HEK293 (cell line): Measurements from ENCODE around the gene PPIL6.

ENCODE experiments used
- CTCF ChIA-PET: fragments of 350-600 bp; formaldehyde crosslinking; extraction: SDS; loops from one replicate; lab custom pipeline; 2021; ENCODE audit warnings: antibody characterized with exemption; lab: Yijun Ruan, JAX
- POLR2A ChIA-PET: fragments of 300-600 bp; formaldehyde crosslinking; extraction: SDS; loops from one replicate; lab custom pipeline; 2020; ENCODE audit warnings: antibody characterized with exemption, inconsistent platforms; lab: Yijun Ruan, JAX
- H3K27ac ChIP-seq: fragments of 200-500 bp; sonication (Bioruptor generic); 2 replicates; pipeline ENCODE4 v1.5.1; 2014; ENCODE audit warnings: low read depth, low read length, control low read depth, inconsistent platforms; ENCODE audit errors: extremely low read depth
- H3K36me3 ChIP-seq, 2 experiments: fragments of 200-500 bp in 1 of 2; sonication (Bioruptor generic) in 1 of 2; 1 replicate in 1 of 2; 2 replicates in 1 of 2; pipeline ENCODE4 v1.5.1; 2014 to 2017; ENCODE audit warnings: inconsistent platforms in 2 of 2, low read length in 2 of 2; ENCODE audit not compliant: control insufficient read depth in 2 of 2, insufficient read depth in 1 of 2
- H3K4me1 ChIP-seq: fragments of 200-500 bp; sonication (Bioruptor generic); 2 replicates; pipeline ENCODE4 v1.5.1; 2014; ENCODE audit warnings: mild to moderate bottlenecking, low read length, inconsistent platforms; ENCODE audit not compliant: control insufficient read depth, insufficient read depth
- H3K4me3 ChIP-seq: 2 replicates; pipeline ENCODE4 v1.5.1; 2011; ENCODE audit warnings: low read depth, mild to moderate bottlenecking, control low read depth, low read length, moderate library complexity
- H3K9me3 ChIP-seq: fragments of 200-500 bp; sonication (Bioruptor generic); 2 replicates; pipeline ENCODE4 v1.5.1; 2014; ENCODE audit warnings: low read depth, low read length, inconsistent platforms; ENCODE audit not compliant: control insufficient read depth, insufficient read depth
- WT1 ChIP-seq: fragments of 450-650 bp; formaldehyde crosslinking; IDR thresholded peaks from 2 replicates; pipeline ENCODE4 v1.5.1; 2016; ENCODE audit warnings: missing biosample characterization, missing genetic modification characterization
- ZFP37 ChIP-seq: fragments of 450-650 bp; formaldehyde crosslinking; IDR thresholded peaks from 2 replicates; pipeline ENCODE4 v1.5.1; 2016; ENCODE audit warnings: missing biosample characterization, missing genetic modification characterization
- ZIC2 ChIP-seq: fragments of 450-650 bp; formaldehyde crosslinking; IDR thresholded peaks from 2 replicates; pipeline ENCODE4 v1.5.1; 2016; ENCODE audit warnings: missing biosample characterization, missing genetic modification characterization
- ZNF132 ChIP-seq: fragments of 450-650 bp; formaldehyde crosslinking; IDR thresholded peaks from 2 replicates; pipeline ENCODE4 v1.5.1; 2017; ENCODE audit warnings: missing biosample characterization, missing genetic modification characterization, borderline replicate concordance
- ZNF16 ChIP-seq: fragments of 450-650 bp; formaldehyde crosslinking; IDR thresholded peaks from 2 replicates; pipeline ENCODE4 v1.5.1; 2016; ENCODE audit warnings: low read depth, missing biosample characterization, missing genetic modification characterization
- ZNF214 ChIP-seq: fragments of 450-650 bp; formaldehyde crosslinking; IDR thresholded peaks from 2 replicates; pipeline ENCODE4 v1.5.1; 2017; ENCODE audit warnings: missing biosample characterization, mild to moderate bottlenecking, missing genetic modification characterization, borderline replicate concordance
- ZNF311 ChIP-seq: fragments of 450-650 bp; formaldehyde crosslinking; IDR thresholded peaks from 2 replicates; pipeline ENCODE4 v1.5.1; 2017; ENCODE audit warnings: missing biosample characterization, missing genetic modification characterization, borderline replicate concordance
- ZNF324 ChIP-seq: fragments of 450-650 bp; formaldehyde crosslinking; IDR thresholded peaks from 2 replicates; pipeline ENCODE4 v1.5.1; 2016; ENCODE audit warnings: missing biosample characterization, missing genetic modification characterization
- ZNF350 ChIP-seq: fragments of 450-650 bp; formaldehyde crosslinking; IDR thresholded peaks from 2 replicates; pipeline ENCODE4 v1.5.0; 2017; ENCODE audit warnings: missing biosample characterization, mild to moderate bottlenecking, missing genetic modification characterization
- ZNF404 ChIP-seq: fragments of 450-650 bp; formaldehyde crosslinking; IDR thresholded peaks from 2 replicates; pipeline ENCODE4 v1.5.1; 2017; ENCODE audit warnings: missing biosample characterization, missing genetic modification characterization
- ZNF426 ChIP-seq: fragments of 450-650 bp; formaldehyde crosslinking; IDR thresholded peaks from 2 replicates; pipeline ENCODE4 v1.5.1; 2017; ENCODE audit warnings: missing biosample characterization, missing genetic modification characterization, mild to moderate bottlenecking, inconsistent platforms, moderate library complexity
- ZNF48 ChIP-seq: fragments of 450-650 bp; formaldehyde crosslinking; IDR thresholded peaks from 2 replicates; pipeline ENCODE4 v1.5.1; 2016; ENCODE audit warnings: missing biosample characterization, missing genetic modification characterization
- ZNF600 ChIP-seq: fragments of 450-650 bp; formaldehyde crosslinking; IDR thresholded peaks from 2 replicates; pipeline ENCODE4 v1.5.1; 2016; ENCODE audit warnings: missing biosample characterization, missing genetic modification characterization
- ZNF626 ChIP-seq: fragments of 450-650 bp; sonication (Bioruptor Pico); formaldehyde crosslinking; IDR thresholded peaks from 2 replicates; pipeline ENCODE4 v1.5.1; 2018; ENCODE audit warnings: missing biosample characterization, missing genetic modification characterization, inconsistent platforms
- ZNF707 ChIP-seq: fragments of 450-650 bp; formaldehyde crosslinking; IDR thresholded peaks from 2 replicates; pipeline ENCODE4 v1.5.1; 2016; ENCODE audit warnings: missing biosample characterization, missing genetic modification characterization
- ZNF768 ChIP-seq: fragments of 450-650 bp; formaldehyde crosslinking; IDR thresholded peaks from 2 replicates; pipeline ENCODE4 v1.5.1; 2018; ENCODE audit warnings: missing biosample characterization, mild to moderate bottlenecking, missing genetic modification characterization
- TF ChIP-seq, protein P1 (sequence below): fragments of 450-650 bp; formaldehyde crosslinking; IDR thresholded peaks from 2 replicates; pipeline ENCODE4 v1.5.1; 2016; ENCODE audit warnings: missing biosample characterization, missing genetic modification characterization
- TF ChIP-seq, protein P2 (sequence below): fragments of 450-650 bp; formaldehyde crosslinking; IDR thresholded peaks from 2 replicates; pipeline ENCODE4 v1.5.1; 2016; ENCODE audit warnings: missing biosample characterization, missing genetic modification characterization
- TF ChIP-seq, protein P3 (sequence below): fragments of 450-650 bp; formaldehyde crosslinking; IDR thresholded peaks from 2 replicates; pipeline ENCODE4 v1.5.1; 2017; ENCODE audit warnings: missing biosample characterization, missing genetic modification characterization
- TF ChIP-seq, protein P4 (sequence below): fragments of 450-650 bp; formaldehyde crosslinking; IDR thresholded peaks from 2 replicates; pipeline ENCODE4 v1.5.1; 2016; ENCODE audit warnings: missing biosample characterization, missing genetic modification characterization
- TF ChIP-seq, protein P5 (sequence below): fragments of 450-650 bp; formaldehyde crosslinking; IDR thresholded peaks from 2 replicates; pipeline ENCODE4 v1.5.1; 2017; ENCODE audit warnings: missing biosample characterization, missing genetic modification characterization

The PPIL6 gene

DNA sequence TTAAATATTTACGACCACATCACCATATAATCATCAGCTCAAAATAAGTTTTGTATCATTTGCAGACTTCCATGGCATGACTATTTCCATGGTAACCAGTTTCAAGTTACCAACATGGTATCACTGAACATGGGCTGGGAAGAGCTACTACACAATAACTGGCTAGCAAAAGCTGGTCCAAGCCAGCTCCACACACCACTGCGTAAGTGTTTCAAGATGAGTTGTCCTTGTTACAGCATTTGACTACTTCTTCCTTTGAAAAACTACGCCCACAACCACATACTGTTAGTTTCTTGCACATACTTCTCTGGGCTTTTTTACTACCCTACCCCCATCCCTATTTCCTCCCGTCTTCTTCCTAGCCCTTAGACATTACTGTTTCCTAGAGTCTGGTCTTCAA lies 66.7 kb downstream of the PPIL6 start:
- H3K36me3 ChIP-seq, result peaks cover 35 to 96% of the 10 kb centered on the region in 2 experiments
- H3K4me3 ChIP-seq, result no peak overlapping the region
- POLR2A ChIA-PET, result interaction anchor here (0.6 to 0.9 kb wide), 3 partner anchors 8 to 12 kb away, joined by 3 to 6 read pairs (median 4); partner anchors contain the start of gene CD164
- TF ChIP-seq, protein P1, sequence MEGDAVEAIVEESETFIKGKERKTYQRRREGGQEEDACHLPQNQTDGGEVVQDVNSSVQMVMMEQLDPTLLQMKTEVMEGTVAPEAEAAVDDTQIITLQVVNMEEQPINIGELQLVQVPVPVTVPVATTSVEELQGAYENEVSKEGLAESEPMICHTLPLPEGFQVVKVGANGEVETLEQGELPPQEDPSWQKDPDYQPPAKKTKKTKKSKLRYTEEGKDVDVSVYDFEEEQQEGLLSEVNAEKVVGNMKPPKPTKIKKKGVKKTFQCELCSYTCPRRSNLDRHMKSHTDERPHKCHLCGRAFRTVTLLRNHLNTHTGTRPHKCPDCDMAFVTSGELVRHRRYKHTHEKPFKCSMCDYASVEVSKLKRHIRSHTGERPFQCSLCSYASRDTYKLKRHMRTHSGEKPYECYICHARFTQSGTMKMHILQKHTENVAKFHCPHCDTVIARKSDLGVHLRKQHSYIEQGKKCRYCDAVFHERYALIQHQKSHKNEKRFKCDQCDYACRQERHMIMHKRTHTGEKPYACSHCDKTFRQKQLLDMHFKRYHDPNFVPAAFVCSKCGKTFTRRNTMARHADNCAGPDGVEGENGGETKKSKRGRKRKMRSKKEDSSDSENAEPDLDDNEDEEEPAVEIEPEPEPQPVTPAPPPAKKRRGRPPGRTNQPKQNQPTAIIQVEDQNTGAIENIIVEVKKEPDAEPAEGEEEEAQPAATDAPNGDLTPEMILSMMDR (tag by site-specific recombination), result no peak
- TF ChIP-seq ZNF600 (tag by site-specific recombination) (no peak), ZNF707 (no peak), ZNF132 (tag by site-specific recombination) (no peak), WT1 (no peak), ZNF214 (no peak)
- TF ChIP-seq, protein P2, sequence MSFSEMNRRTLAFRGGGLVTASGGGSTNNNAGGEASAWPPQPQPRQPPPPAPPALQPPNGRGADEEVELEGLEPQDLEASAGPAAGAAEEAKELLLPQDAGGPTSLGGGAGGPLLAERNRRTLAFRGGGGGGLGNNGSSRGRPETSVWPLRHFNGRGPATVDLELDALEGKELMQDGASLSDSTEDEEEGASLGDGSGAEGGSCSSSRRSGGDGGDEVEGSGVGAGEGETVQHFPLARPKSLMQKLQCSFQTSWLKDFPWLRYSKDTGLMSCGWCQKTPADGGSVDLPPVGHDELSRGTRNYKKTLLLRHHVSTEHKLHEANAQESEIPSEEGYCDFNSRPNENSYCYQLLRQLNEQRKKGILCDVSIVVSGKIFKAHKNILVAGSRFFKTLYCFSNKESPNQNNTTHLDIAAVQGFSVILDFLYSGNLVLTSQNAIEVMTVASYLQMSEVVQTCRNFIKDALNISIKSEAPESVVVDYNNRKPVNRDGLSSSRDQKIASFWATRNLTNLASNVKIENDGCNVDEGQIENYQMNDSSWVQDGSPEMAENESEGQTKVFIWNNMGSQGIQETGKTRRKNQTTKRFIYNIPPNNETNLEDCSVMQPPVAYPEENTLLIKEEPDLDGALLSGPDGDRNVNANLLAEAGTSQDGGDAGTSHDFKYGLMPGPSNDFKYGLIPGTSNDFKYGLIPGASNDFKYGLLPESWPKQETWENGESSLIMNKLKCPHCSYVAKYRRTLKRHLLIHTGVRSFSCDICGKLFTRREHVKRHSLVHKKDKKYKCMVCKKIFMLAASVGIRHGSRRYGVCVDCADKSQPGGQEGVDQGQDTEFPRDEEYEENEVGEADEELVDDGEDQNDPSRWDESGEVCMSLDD (tag by site-specific recombination), result no peak
- CTCF ChIA-PET, result interaction anchor here (1.0 to 2.1 kb wide), 2 partner anchors 10 to 186 kb away, joined by 4 to 10 read pairs; partner anchors contain the start of gene CD164
- no peaks in the 10 kb centered on the region for H3K4me1 ChIP-seq
- H3K27ac ChIP-seq, result no peak overlapping the region
- no peaks in the 10 kb centered on the region for H3K9me3 ChIP-seq

DNA sequence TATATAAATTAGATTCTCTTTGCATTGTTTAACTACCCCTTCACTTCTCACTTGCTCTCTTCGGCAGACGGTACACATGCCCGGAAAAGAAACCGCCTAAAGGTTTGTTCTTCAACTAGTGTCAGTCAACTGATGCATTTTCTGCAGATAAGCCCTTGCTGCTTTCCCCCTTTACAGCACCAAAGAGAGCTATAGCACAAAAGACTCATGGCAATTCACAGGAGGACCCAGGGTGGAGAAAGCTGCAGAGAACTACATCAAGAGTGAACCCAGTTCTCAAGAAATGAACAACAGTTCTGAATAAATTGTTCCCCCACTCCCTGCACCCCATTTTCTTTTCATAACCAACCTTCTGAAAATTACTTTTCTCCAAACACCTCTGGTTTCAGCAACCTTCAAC lies 67.1 kb downstream of the PPIL6 start:
- H3K9me3 ChIP-seq, result no peaks in the 10 kb centered on the region
- no peaks in the 10 kb centered on the region for H3K4me1 ChIP-seq
- H3K4me3 ChIP-seq, result no peak overlapping the region
- peaks cover 39 to 97% of the 10 kb centered on the region in 2 experiments for H3K36me3 ChIP-seq
- POLR2A ChIA-PET, result interaction anchor here (0.6 to 0.9 kb wide), 2 partner anchors 9 to 12 kb away, joined by 3 to 6 read pairs; partner anchors contain the start of gene CD164
- CTCF ChIA-PET, result interaction anchor here (2.1 kb wide), 1 partner anchor 10 kb away, joined by 10 read pairs; the partner anchor contains the start of gene CD164
- no peak overlapping the region for H3K27ac ChIP-seq
- TF ChIP-seq ZNF324 (tag by site-specific recombination) (no peak), ZFP37 (tag by site-specific recombination) (no peak), ZNF404 (tag by site-specific recombination) (no peak), ZNF768 (tag by site-specific recombination) (no peak), ZNF626 (tag by site-specific recombination) (no peak), ZIC2 (tag by site-specific recombination) (no peak), ZNF16 (tag by site-specific recombination) (no peak), ZNF311 (no peak), ZNF426 (tag by site-specific recombination) (no peak), ZNF48 (tag by site-specific recombination) (no peak), ZNF350 (tag by site-specific recombination) (no peak)
- TF ChIP-seq, protein P3, sequence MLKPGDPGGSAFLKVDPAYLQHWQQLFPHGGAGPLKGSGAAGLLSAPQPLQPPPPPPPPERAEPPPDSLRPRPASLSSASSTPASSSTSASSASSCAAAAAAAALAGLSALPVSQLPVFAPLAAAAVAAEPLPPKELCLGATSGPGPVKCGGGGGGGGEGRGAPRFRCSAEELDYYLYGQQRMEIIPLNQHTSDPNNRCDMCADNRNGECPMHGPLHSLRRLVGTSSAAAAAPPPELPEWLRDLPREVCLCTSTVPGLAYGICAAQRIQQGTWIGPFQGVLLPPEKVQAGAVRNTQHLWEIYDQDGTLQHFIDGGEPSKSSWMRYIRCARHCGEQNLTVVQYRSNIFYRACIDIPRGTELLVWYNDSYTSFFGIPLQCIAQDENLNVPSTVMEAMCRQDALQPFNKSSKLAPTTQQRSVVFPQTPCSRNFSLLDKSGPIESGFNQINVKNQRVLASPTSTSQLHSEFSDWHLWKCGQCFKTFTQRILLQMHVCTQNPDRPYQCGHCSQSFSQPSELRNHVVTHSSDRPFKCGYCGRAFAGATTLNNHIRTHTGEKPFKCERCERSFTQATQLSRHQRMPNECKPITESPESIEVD (tag by site-specific recombination), result no peak
- TF ChIP-seq, protein P4, sequence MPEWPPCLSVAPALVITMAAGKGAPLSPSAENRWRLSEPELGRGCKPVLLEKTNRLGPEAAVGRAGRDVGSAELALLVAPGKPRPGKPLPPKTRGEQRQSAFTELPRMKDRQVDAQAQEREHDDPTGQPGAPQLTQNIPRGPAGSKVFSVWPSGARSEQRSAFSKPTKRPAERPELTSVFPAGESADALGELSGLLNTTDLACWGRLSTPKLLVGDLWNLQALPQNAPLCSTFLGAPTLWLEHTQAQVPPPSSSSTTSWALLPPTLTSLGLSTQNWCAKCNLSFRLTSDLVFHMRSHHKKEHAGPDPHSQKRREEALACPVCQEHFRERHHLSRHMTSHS (tag by site-specific recombination), result no peak
- TF ChIP-seq, protein P5, sequence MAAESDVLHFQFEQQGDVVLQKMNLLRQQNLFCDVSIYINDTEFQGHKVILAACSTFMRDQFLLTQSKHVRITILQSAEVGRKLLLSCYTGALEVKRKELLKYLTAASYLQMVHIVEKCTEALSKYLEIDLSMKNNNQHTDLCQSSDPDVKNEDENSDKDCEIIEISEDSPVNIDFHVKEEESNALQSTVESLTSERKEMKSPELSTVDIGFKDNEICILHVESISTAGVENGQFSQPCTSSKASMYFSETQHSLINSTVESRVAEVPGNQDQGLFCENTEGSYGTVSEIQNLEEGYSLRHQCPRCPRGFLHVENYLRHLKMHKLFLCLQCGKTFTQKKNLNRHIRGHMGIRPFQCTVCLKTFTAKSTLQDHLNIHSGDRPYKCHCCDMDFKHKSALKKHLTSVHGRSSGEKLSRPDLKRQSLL (tag by site-specific recombination), result no peak
